H1 (cell line): Measurements from ENCODE around the gene RPP25. TPM values are rescaled to one million over a fixed set of nuclear protein-coding genes. Genes with fewer than 3 reads are reported as not detected.

ENCODE experiments used
- KDM4A ChIP-seq: IDR thresholded peaks from one replicate; pipeline ENCODE4 v1.7.1; 2012; ENCODE audit warnings: low read depth, mild to moderate bottlenecking, moderate library complexity, low read length, inconsistent platforms; ENCODE audit not compliant: severe bottlenecking
- NANOG ChIP-seq: IDR thresholded peaks from 2 replicates; pipeline ENCODE4 v1.6.1; 2011; ENCODE audit warnings: low read length, low read depth, mild to moderate bottlenecking, inconsistent platforms; ENCODE audit not compliant: insufficient read depth, poor library complexity, severe bottlenecking
- SUZ12 ChIP-seq: fragments of 200-600 bp; sonication (generic); IDR thresholded peaks from 2 replicates; pipeline ENCODE4 v1.6.1; 2012; ENCODE audit warnings: mild to moderate bottlenecking, inconsistent platforms, low read length, moderate library complexity, mixed read lengths
- USF2 ChIP-seq: IDR thresholded peaks from 2 replicates; pipeline ENCODE4 v1.6.1; 2011; ENCODE audit warnings: low read length, improper control_type of control experiment
- polyA plus RNA-seq, 7 experiments: library from polyadenylated mRNA; depleted of rRNA in 3 of 7; stranded (reverse) in 5 of 7; unstranded in 2 of 7; fragments of >200 nt in 5 of 7; fragments of 200-250 nt in 2 of 7; gene quantifications; 1 replicate in 5 of 7; 2 replicates in 1 of 7; 4 replicates in 1 of 7; pipeline versions ENCODE4 v1.2.1 to v1.2.3, GENCODE V29; 2011 to 2013; ENCODE audit warnings: missing spikeins in 2 of 7, mixed read lengths in 2 of 7
- total RNA-seq: library from RNA; stranded (reverse); fragmentation: NEBNext Ultra II Directional; extraction: Animal tissue kit (Norgen Biotek cat#: 25700); gene quantifications from 2 replicates; pipeline ENCODE4 v1.2.1, GENCODE V29; 2021

The RPP25 gene
- total and polyA plus RNA-seq, 2 of the 8 experiments (the other 6 are each of a cell fraction or from before 2014, with no cell fraction given): 17.4 to 19.8 TPM

DNA sequence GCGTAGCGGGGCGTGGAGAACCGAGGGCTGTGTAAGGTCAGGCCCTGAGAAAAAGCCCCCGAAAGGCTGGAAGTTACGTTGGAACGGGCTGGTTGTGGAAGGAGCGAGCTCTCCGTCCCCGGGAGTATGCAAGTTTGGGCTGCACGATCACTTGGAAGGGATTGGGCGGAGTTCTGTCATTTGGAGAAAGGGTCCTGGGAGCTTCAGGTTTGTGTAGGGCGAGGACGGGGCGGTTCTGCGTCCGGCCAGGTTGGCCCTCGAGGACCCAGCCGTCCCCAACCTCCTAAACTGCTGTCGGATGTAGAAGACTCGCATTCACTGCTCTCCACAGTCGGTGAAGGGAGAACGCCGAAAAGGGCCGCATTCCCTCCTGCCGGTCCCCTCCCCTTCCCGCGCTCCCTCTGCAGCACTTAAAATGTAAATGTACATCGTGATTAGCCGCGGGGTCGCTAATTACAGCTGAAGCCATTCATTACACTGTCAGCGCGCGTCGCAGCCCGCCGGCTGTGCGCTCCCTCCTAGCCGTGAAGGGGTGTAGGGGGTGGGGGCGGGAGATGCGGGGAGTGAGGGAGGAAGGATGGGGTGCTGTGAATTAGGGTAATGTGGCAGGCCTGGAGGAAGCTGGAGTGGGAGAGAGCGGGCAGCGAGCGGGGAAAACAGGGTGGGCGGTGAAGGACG, 2.5 kb upstream of the RPP25 start (continued):
- no peak for TF ChIP-seq USF2
- peak; percentile 73; the same call in 1 of the 2 replicates for TF ChIP-seq SUZ12
- TF ChIP-seq KDM4A: peak; percentile 69
- peak; percentile 38 for TF ChIP-seq NANOG
